ENCODE data around the gene BBLN.

BBLN gene

GRCh38 chr9:128118971-128119665 lies 40.9 kb upstream of the BBLN start:
- H3K27ac ChIP-seq (ENCODE audit: insufficient read depth, low read depth, low read length, poor library complexity, severe bottlenecking): no peak overlapping the region
- no peaks in the 10 kb centered on the region for H3K9me3 ChIP-seq (ENCODE audit: control insufficient read depth, low read length)
- H3K4me1 ChIP-seq (ENCODE audit: control insufficient read depth, insufficient read depth, low read length): peaks cover 8% of the 10 kb centered on the region
- H3K4me3 ChIP-seq (ENCODE audit: insufficient read depth, low read depth, low read length): no peak overlapping the region
- WGBS, 2 experiments: 92 to 93% methylated on average over 14 to 15 of the region's 15 CpGs
- no peaks in the 10 kb centered on the region for H3K27me3 ChIP-seq (ENCODE audit: control insufficient read depth, insufficient read depth, low read length, poor library complexity, severe bottlenecking)
- H3K36me3 ChIP-seq (ENCODE audit: control insufficient read depth, insufficient read depth, low read length): peaks cover 11% of the 10 kb centered on the region

- H3K27me3 ChIP-seq (ENCODE audit: control insufficient read depth, insufficient read depth, low read length, poor library complexity, severe bottlenecking): no peaks in the 10 kb centered on the region
- H3K9me3 ChIP-seq (ENCODE audit: control insufficient read depth, low read length): no peaks in the 10 kb centered on the region
- H3K36me3 ChIP-seq (ENCODE audit: control insufficient read depth, insufficient read depth, low read length): peaks cover 11% of the 10 kb centered on the region
- H3K4me3 ChIP-seq (ENCODE audit: insufficient read depth, low read depth, low read length): no peak overlapping the region
- no peak overlapping the region for H3K27ac ChIP-seq (ENCODE audit: insufficient read depth, low read depth, low read length, poor library complexity, severe bottlenecking)
- H3K4me1 ChIP-seq (ENCODE audit: control insufficient read depth, insufficient read depth, low read length): peaks cover 8% of the 10 kb centered on the region
- 94 to 96% methylated on average over 20 of the region's 20 CpGs for WGBS, 2 experiments
These were observed 39.9 kb upstream of the BBLN start for GRCh38 chr9:128120061-128120740.

GRCh38 chr9:128120741-128121465 lies 39.2 kb upstream of the BBLN start:
- Histone ChIP-seq H3K4me1 (ENCODE audit: control insufficient read depth, insufficient read depth, low read length) (peaks cover 8% of the 10 kb centered on the region), H3K36me3 (ENCODE audit: control insufficient read depth, insufficient read depth, low read length) (peaks cover 11% of the 10 kb centered on the region), H3K9me3 (ENCODE audit: control insufficient read depth, low read length) (no peaks in the 10 kb centered on the region), H3K27me3 (ENCODE audit: control insufficient read depth, insufficient read depth, low read length, poor library complexity, severe bottlenecking) (no peaks in the 10 kb centered on the region), H3K27ac (ENCODE audit: insufficient read depth, low read depth, low read length, poor library complexity, severe bottlenecking) (no peak overlapping the region), H3K4me3 (ENCODE audit: insufficient read depth, low read depth, low read length) (no peak overlapping the region)
- 90% methylated on average over 29 of the region's 29 CpGs for WGBS, 2 experiments

DNA sequence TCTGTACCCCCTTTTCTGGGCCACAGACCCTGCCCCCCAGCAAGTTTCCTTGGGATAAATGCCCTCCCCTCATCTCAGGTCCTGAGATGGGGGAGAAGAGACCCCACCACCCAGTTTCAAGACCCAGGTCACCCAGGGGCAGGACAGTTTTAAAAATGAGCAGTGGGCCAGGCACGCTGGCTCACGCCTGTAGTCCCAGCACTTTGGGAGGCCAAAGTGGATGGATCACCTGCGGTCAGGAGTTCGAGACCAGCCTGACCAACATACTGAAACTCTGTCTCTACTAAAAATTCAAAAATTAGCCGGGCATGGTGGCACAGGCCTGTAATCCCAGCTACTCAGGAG lies 38.6 kb upstream of the BBLN start:
- peaks cover 8% of the 10 kb centered on the region for H3K4me1 ChIP-seq (ENCODE audit: control insufficient read depth, insufficient read depth, low read length)
- H3K9me3 ChIP-seq (ENCODE audit: control insufficient read depth, low read length): no peaks in the 10 kb centered on the region
- WGBS, 2 experiments: 92 to 94% methylated on average over 5 of the region's 5 CpGs
- no peak overlapping the region for H3K4me3 ChIP-seq (ENCODE audit: insufficient read depth, low read depth, low read length)
- H3K27me3 ChIP-seq (ENCODE audit: control insufficient read depth, insufficient read depth, low read length, poor library complexity, severe bottlenecking): no peaks in the 10 kb centered on the region
- peaks cover 11% of the 10 kb centered on the region for H3K36me3 ChIP-seq (ENCODE audit: control insufficient read depth, insufficient read depth, low read length)
- no peak overlapping the region for H3K27ac ChIP-seq (ENCODE audit: insufficient read depth, low read depth, low read length, poor library complexity, severe bottlenecking)

DNA sequence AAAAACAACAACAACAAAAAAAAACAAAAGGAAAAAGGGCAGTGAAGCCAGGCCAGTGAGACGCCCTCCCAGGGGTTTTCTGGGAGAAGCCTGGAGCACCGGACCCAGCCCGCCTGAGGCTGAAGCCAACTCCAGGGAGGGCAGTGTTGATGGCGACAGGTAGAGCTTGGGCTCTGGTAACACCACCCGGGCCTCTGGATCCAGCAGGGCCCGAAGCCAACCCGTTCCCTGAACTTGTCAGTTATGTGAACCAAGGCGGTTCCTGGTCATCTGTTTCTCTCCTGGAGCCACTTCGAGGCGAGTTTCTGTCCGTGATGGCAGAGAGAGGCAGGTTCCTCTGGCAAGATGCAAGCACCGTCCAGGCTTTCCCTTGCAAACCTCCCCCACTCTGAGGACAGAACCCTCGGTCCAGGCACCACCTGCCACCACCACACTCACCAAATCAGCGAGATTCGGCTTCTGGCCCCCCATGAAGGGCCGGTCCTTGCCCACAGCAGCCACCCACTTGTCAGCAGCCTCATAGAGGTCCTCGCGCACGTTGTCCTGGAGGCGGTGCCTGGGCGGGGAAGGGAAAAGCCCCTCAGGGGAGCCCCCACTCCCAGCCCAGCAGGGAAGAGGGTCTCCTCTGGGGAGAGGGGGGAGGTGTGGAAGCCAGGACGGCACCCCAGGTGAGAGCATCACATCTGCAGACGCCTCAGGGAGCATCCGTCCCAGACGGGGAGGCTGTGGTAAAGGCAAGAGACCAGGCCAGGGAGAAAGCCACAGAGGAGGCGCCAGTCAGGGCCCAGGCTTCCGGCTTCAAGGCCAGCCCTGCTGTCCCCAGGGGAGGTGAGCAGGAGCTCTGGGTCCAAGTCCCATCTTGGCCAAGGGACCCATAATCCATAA lies 37.9 kb upstream of the BBLN start:
- WGBS, 2 experiments: 94% methylated on average over 27 of the region's 27 CpGs
- H3K27me3 ChIP-seq (ENCODE audit: control insufficient read depth, insufficient read depth, low read length, poor library complexity, severe bottlenecking): no peaks in the 10 kb centered on the region
- H3K27ac ChIP-seq (ENCODE audit: insufficient read depth, low read depth, low read length, poor library complexity, severe bottlenecking): no peak overlapping the region
- peaks cover 8% of the 10 kb centered on the region for H3K4me1 ChIP-seq (ENCODE audit: control insufficient read depth, insufficient read depth, low read length)
- H3K4me3 ChIP-seq (ENCODE audit: insufficient read depth, low read depth, low read length): no peak overlapping the region
- H3K9me3 ChIP-seq (ENCODE audit: control insufficient read depth, low read length): no peaks in the 10 kb centered on the region
- peaks cover 11% of the 10 kb centered on the region for H3K36me3 ChIP-seq (ENCODE audit: control insufficient read depth, insufficient read depth, low read length)

DNA sequence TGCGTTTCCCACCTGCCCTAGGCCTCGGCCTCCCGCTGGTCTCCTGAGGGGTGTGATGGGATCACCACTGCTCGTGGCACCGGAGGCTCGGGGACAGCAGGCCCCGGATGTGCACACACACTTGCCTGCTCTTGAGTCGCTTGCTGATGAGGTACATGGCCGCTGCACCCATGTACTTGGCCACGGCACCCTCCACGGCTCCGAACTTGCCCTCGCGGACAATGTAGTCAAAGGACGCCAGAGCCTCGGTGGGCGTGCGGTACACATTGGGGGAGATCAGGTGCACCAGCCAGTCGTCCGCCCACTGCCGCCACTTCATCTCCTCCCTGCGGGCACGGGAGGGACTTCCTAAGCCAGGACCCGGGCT lies 37.3 kb upstream of the BBLN start:
- Histone ChIP-seq H3K4me1 (ENCODE audit: control insufficient read depth, insufficient read depth, low read length) (peaks cover 6% of the 10 kb centered on the region), H3K9me3 (ENCODE audit: control insufficient read depth, low read length) (no peaks in the 10 kb centered on the region), H3K27me3 (ENCODE audit: control insufficient read depth, insufficient read depth, low read length, poor library complexity, severe bottlenecking) (no peaks in the 10 kb centered on the region), H3K4me3 (ENCODE audit: insufficient read depth, low read depth, low read length) (no peak overlapping the region), H3K36me3 (ENCODE audit: control insufficient read depth, insufficient read depth, low read length) (peaks cover 11% of the 10 kb centered on the region), H3K27ac (ENCODE audit: insufficient read depth, low read depth, low read length, poor library complexity, severe bottlenecking) (no peak overlapping the region)
- WGBS, 2 experiments: 96 to 97% methylated on average over 24 of the region's 24 CpGs

- Histone ChIP-seq H3K9me3 (ENCODE audit: control insufficient read depth, low read length) (no peaks in the 10 kb centered on the region), H3K36me3 (ENCODE audit: control insufficient read depth, insufficient read depth, low read length) (peaks cover 11% of the 10 kb centered on the region), H3K4me3 (ENCODE audit: insufficient read depth, low read depth, low read length) (no peak overlapping the region), H3K27me3 (ENCODE audit: control insufficient read depth, insufficient read depth, low read length, poor library complexity, severe bottlenecking) (peaks cover 2% of the 10 kb centered on the region), H3K4me1 (ENCODE audit: control insufficient read depth, insufficient read depth, low read length) (no peaks in the 10 kb centered on the region), H3K27ac (ENCODE audit: insufficient read depth, low read depth, low read length, poor library complexity, severe bottlenecking) (no peak overlapping the region)
- WGBS, 2 experiments: 95 to 96% methylated on average over 21 of the region's 21 CpGs
These were observed 36.5 kb upstream of the BBLN start for GRCh38 chr9:128123451-128124080.

DNA sequence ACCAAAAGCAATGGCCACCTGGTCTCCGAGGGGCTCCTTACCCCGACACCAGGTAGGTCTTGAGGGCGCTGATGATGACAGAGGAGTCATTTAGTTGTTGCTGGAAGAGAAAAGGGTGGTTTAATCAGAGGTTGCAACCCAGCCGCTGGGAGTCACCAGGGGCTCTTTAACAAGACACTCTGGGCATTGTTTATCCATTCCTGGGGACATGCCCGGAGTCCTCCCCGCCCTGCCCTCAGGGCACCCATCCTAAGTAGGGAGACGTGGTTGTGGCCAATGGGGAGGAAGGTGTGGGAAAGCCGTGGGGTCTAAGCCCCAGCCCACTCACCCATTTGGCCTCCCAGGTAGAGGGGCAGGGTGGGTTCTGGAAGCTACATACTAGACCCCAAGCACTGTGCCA lies 35.6 kb upstream of the BBLN start:
- peaks cover 11% of the 10 kb centered on the region for H3K27me3 ChIP-seq (ENCODE audit: control insufficient read depth, insufficient read depth, low read length, poor library complexity, severe bottlenecking)
- WGBS, 2 experiments: 94 to 95% methylated on average over 8 of the region's 8 CpGs
- H3K4me3 ChIP-seq (ENCODE audit: insufficient read depth, low read depth, low read length): no peak overlapping the region
- H3K27ac ChIP-seq (ENCODE audit: insufficient read depth, low read depth, low read length, poor library complexity, severe bottlenecking): no peak overlapping the region
- H3K4me1 ChIP-seq (ENCODE audit: control insufficient read depth, insufficient read depth, low read length): no peaks in the 10 kb centered on the region
- H3K9me3 ChIP-seq (ENCODE audit: control insufficient read depth, low read length): no peaks in the 10 kb centered on the region
- H3K36me3 ChIP-seq (ENCODE audit: control insufficient read depth, insufficient read depth, low read length): peaks cover 11% of the 10 kb centered on the region

- no peaks in the 10 kb centered on the region for H3K4me1 ChIP-seq (ENCODE audit: control insufficient read depth, insufficient read depth, low read length)
- WGBS, 2 experiments: 78 to 83% methylated on average over 16 of the region's 16 CpGs
- peaks cover 11% of the 10 kb centered on the region for H3K36me3 ChIP-seq (ENCODE audit: control insufficient read depth, insufficient read depth, low read length)
- H3K9me3 ChIP-seq (ENCODE audit: control insufficient read depth, low read length): no peaks in the 10 kb centered on the region
- H3K4me3 ChIP-seq (ENCODE audit: insufficient read depth, low read depth, low read length): no peak overlapping the region
- H3K27ac ChIP-seq (ENCODE audit: insufficient read depth, low read depth, low read length, poor library complexity, severe bottlenecking): no peak overlapping the region
- H3K27me3 ChIP-seq (ENCODE audit: control insufficient read depth, insufficient read depth, low read length, poor library complexity, severe bottlenecking): peaks cover 11% of the 10 kb centered on the region
These were observed 35.0 kb upstream of the BBLN start for GRCh38 chr9:128124873-128125579.

Measured in ectodermal cell (in vitro differentiated cells).